T-helper 1 cell treated with Interleukin-12 subunit alpha and Interleukin-12 subunit beta and Interleukin-4 antibody, amounts not matched to agents 30 ng/mL and 1 ng/mL, for 36 hours (primary cell): ENCODE results near the gene AMBRA1. TPM values are rescaled to one million over a fixed set of nuclear protein-coding genes. Genes with fewer than 3 reads are reported as not detected.

ENCODE experiments used
- intact Hi-C: fragments of 100-400 bp; cut with micrococcal nuclease; formaldehyde crosslinking; loops from one replicate; pipeline ENCODE4 v1.15.1; 2024
- total RNA-seq: library from RNA; stranded (reverse); gene quantifications from 2 replicates; pipeline ENCODE4 v1.2.3, GENCODE V29; 2022

The AMBRA1 gene
- total RNA-seq, 1 donor from 2014 or later, result 41.1 TPM

GRCh38 chr11:46408407-46408986, 185.3 kb downstream of the AMBRA1 start:
- intact Hi-C loops, result no loop called here

GRCh38 chr11:46407635-46408034, 186.2 kb downstream of the AMBRA1 start:
- intact Hi-C loops, result no loop called here

- intact Hi-C loops, result no loop called here
Observed at GRCh38 chr11:46404476-46405017, 189.3 kb downstream of the AMBRA1 start.

- intact Hi-C loops, result no loop called here
Observed at GRCh38 chr11:46402957-46403902, 190.6 kb downstream of the AMBRA1 start.

- intact Hi-C loops, result no loop called here
Observed at GRCh38 chr11:46397526-46397925, 196.3 kb downstream of the AMBRA1 start.

GRCh38 chr11:46393759-46394158, 200.1 kb downstream of the AMBRA1 start:
- intact Hi-C loops, result no loop called here

GRCh38 chr11:46393231-46393616, 200.6 kb downstream of the AMBRA1 start:
- intact Hi-C loops, result no loop called here

GRCh38 chr11:46392421-46393230, 201.2 kb downstream of the AMBRA1 start:
- intact Hi-C loops, result no loop called here

GRCh38 chr11:46391578-46392420, 202.0 kb downstream of the AMBRA1 start, which contains the start of gene CHRM4:
Gene CHRM4, minus strand, starts transcription at chr11:46391776. Its CDS starts 5,219 bp downstream, at chr11:46386557.
- intact Hi-C loops, result no loop called here

- intact Hi-C loops, result no loop called here
Observed at GRCh38 chr11:46391186-46391577, 202.6 kb downstream of the AMBRA1 start.

- intact Hi-C loops, result no loop called here
Observed at GRCh38 chr11:46390331-46391171, 203.3 kb downstream of the AMBRA1 start.

GRCh38 chr11:46389450-46390330, 204.1 kb downstream of the AMBRA1 start:
- intact Hi-C loops, result loop anchor here (1.0 to 10.0 kb wide), 7 partner anchors 8 to 420 kb away; partner anchors contain the start of genes ARHGAP1, ATG13, HARBI1 and MDK

- intact Hi-C loops, result loop anchor here (1.0 to 10.0 kb wide), 7 partner anchors 8 to 420 kb away; partner anchors contain the start of genes ARHGAP1, ATG13, HARBI1 and MDK
Observed at GRCh38 chr11:46388619-46389449, 205.0 kb downstream of the AMBRA1 start.

GRCh38 chr11:46387919-46388618, 205.8 kb downstream of the AMBRA1 start:
- intact Hi-C loops, result loop anchor here (2.0 to 10.0 kb wide), 2 partner anchors 287 to 313 kb away; partner anchors contain the start of genes ARHGAP1 and ZNF408

GRCh38 chr11:46387456-46387855, 206.4 kb downstream of the AMBRA1 start:
- intact Hi-C loops, result loop anchor here (10.0 kb wide), 1 partner anchor 287 kb away; no protein-coding TSS in a partner anchor

- intact Hi-C loops, result loop anchor here (10.0 kb wide), 1 partner anchor 288 kb away; no protein-coding TSS in a partner anchor
Observed at GRCh38 chr11:46386674-46387073, 207.1 kb downstream of the AMBRA1 start.
